ENCODE measurements around the gene CRAMP1.
A peak's percentile ranks its signal among the peaks of the same experiment; 100 is the strongest.
"Not testable (repeated sequence)": the region's sequence is repeated elsewhere in the genome, so short reads cannot be mapped to it uniquely, and the experiment has no call there.

CRAMP1 gene

DNA sequence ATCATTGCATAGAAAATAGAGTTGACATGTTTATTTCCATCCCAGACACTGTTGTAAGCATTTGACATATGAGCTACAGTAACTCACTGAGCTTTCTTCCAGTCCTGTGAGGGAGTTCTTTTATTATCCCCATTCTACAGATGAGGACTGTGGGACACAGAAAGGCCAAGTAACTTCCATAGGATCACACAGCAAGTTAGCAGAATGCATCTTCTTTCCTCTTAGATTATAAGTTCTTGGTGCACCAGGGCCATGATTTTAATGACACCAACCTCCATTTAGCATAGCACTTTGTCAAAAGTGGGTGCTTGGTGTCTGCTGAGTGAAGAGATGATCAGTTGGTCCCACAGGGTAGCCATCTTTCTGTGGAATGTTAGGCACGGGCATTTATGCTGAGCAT, 78.7 kb downstream of the CRAMP1 start:
- no peak for DNase-seq

- DNase-seq = no peak
Measured at GRCh38 chr16:1691276-1691675, 79.1 kb downstream of the CRAMP1 start.

GRCh38 chr16:1691956-1692355, 79.8 kb downstream of the CRAMP1 start:
- no peak for DNase-seq

- no peak for DNase-seq
Measured at GRCh38 chr16:1696863-1697262, 84.7 kb downstream of the CRAMP1 start.

- no peak for DNase-seq
Measured at GRCh38 chr16:1698680-1699079, 86.5 kb downstream of the CRAMP1 start.

DNA sequence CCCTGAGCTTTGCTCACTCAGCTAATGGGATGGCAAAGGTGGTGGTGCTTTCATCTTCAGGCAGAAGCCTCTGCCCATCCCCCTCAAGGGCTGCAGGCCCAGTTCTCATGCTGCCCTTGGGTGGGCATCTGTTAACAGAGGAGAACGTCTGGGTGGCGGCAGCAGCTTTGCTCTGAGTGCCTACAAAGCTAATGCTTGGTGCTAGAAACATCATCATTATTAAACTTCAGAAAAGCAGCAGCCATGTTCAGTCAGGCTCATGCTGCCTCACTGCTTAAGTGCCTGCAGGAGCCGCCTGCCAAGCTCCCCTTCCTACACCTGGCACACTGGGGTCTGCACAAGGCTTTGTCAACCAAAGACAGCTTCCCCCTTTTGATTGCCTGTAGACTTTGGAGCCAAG, 88.1 kb downstream of the CRAMP1 start:
- no peak for DNase-seq

- no peak for DNase-seq
Measured at GRCh38 chr16:1701216-1701878, 89.2 kb downstream of the CRAMP1 start.

DNA sequence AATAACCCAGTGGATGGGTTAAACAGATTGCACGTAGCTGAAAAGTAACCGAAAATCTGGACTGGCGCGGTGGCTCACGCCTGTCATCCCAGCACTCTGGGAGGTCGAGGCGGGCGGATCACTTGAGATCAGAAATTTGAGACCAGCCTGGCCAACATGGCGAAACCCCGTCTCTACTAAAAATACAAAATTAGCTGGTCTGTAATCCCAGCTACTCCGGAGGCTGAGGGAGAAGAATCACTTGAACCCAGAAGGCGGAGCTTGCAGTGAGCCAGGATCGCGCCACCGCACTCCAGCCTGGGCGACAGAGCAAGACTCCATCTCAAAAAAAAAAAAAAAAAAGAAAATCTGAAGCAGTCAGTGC, 93.1 kb downstream of the CRAMP1 start:
- peak in 2 of 6 experiments; percentile 26 to 57 for DNase-seq

- DNase-seq = peak; percentile 87 to 98 (median 94)
Measured at GRCh38 chr16:1705688-1706385, 93.7 kb downstream of the CRAMP1 start, which contains the start of gene MAPK8IP3. MAPK8IP3 (plus strand) TSS chr16:1706195; CDS start chr16:1706340, 145 bp downstream.

DNA sequence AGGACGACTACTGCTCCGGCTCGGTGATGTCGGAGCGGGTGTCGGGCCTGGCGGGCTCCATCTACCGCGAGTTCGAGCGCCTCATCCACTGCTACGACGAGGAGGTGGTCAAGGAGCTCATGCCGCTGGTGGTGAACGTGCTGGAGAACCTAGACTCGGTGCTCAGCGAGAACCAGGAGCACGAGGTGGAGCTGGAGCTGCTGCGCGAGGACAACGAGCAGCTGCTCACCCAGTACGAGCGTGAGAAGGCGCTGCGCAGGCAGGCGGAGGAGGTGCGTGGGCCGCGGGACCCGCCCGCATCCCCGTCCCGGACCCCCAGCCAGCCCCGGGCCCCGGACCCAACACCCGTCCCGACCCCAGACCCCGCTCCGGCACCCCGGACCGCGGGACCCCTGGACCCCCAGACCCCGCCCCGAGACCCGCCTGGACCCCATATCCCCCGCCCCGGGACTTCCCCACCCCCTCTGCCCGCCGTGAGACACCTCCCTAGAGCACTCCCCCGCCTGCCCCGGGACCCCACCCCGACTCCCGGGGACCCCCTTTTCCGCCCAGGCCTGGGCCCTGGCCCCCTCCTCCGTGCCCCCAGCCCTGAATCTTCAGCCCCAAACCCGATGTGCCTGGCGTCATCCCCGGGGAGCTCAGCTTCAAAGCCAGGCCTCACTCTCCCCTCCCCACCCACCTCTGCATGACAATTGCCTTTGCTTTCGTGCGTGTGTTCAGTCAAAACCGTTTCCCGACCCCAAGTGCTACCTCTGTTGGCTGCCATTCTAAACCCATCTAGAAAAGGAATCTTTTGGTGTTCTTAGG, 94.4 kb downstream of the CRAMP1 start:
- DNase-seq = peak; percentile 15 to 56 (median 44)

DNA sequence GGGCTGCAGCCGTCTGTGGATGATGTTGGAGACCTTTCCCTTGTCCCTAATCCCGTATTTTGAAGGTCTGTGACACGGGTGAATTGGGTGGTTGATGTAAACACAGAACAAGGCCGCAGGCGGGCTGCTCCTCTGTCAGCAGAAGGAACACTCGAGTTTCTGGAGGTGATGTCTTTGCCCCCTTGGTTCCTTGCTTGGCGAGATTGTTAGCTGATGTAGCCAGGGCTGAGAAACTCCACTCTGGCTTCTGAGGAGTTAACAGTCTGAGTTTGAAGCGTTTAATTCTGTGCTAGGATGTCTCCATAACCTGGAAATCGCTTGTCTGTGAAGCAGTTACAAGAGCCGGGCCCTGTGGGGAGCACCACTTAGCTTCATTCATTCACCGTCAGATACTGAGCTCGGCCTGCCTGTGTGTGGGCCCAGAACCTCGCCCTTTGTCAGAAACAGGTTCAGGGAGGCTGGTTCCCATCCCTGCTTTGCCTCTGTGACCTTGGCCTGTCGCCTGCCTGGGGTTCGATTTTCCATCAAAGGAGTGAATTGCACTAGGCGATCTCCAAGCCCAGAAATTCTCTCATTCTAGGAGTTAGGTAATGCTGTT, 95.1 kb downstream of the CRAMP1 start:
- DNase-seq = peak in 1 of 6 experiments; percentile 56

DNA sequence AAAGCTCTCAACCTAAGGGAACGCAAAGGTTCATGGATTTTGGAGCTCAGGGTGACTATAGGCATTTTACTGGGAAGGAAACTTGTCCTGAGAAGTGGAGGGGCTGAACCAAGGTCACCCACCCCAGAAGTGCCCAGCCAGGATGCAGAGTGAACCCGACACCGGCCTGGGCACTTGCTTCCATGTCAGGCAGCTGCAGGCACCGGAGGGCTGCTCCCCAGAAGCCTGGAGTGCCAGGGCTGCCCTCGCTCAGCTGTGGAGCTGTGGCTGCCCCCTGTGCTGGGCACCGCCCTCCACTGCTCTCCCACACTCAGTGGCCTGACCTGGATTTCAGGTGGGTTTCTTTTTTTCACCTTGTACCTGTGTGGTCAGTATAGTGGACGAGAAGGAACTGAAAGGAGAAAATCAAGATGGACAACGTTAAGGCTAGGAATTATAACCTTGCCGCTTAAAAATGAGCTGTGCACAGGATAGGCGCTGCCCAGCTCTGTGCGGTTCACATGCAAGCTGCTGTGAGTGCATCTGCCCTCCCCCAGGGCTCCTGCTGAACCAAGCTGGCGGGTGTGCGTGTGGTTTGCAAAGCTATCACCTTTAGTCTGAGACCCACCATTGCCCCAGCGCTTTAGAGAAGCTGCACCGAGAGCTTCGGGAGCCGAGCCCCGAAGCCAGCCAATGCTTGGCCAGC, 96.1 kb downstream of the CRAMP1 start:
- DNase-seq = no peak

DNA sequence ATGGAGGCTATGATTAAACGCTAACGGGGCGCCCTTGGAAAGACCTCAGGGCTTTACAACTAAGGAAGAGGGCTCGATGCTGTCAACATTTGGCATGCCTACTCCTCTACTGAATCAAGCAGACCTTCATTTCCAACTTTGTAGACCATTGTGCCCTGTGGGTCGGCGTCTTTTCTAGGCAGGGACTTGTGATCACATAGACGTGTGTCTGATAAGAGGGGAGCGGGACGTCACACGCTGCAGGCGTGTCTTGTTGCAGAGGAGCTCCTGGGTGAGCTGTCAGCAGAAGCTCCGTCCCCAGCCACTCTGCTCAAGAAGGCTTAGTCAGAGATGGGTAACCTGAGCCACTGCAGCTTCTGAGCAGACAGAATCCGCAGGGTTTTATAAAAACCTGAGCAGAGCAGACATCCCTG, 96.6 kb downstream of the CRAMP1 start:
- no peak for DNase-seq

DNA sequence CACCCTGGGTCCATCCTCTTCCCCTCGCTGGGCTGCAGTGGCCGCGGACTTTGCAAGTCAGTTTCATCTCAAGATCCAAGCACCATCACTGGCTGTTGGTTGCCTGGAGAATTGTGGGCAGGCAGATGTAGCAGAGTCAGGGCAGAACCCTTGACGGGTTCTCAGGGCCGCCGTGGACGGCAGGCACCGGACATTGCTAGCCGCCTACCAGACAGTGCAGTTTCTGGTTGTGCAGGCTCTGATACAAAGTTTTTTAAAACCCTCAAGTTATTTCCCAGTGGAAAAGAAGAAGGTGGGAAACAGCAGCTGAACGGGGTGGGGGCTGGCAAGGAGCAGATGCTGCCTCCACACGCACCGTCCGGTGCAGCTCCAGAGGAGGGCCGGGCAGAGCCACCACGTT, 97.2 kb downstream of the CRAMP1 start:
- no peak for DNase-seq

DNA sequence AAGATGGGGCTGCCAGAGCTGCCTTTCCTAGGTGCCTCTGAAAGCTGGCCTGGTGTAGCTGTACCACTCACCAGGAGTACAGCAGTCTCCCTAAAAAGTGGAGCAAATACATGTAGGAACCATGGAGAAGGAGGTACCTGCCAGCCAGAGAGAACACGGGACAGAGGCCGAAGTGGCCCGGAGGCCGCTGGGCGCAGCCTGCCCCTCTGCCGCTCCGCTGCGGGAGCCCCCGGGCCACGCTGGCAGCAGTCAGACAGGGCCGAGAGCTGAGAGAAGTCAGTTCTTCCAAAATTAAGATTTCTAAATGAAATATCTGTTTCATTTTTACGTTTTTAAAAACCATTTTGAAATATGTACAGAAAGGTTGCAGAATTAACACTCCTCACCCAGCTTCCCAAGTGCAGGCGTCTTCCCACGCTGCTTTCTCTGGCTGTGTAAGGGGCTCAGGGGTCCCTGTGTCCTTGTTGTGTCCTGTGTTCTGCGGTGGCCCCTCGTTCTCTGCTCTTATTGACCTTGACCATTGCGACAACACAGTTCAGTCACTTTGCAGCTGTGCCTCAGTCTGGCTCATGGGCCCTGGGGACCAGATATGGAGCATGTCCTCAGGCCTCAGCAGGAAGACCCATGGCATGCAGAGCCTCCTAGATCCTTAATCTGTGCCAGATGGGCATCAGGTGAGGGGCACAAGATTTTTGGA, 98.8 kb downstream of the CRAMP1 start:
- DNase-seq = no peak

DNA sequence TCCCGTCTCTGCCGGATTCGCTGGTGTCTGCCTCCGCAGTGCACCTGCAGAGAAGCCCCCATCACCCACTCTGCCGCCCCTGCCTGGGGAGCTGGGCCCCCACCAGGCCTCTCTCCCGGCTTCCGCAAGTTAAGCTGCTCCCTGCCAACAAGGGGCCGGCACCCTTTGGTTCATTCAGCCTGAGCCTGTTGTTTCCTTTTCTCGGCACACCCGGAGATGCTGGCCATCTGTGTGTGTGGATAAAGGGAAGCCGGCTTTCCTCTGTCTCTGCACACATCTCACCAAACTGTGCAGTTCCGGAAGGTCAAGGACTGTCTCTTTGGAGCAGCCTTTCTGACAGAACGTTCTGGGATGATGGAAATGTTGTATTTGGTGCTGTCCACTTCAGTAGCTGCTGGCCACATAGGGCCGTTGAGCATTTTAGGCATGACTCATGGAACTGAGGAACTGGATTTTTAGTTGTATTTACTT, 100.7 kb downstream of the CRAMP1 start:
- DNase-seq = no peak

GRCh38 chr16:1713331-1713730, 101.2 kb downstream of the CRAMP1 start:
- no peak for DNase-seq

DNA sequence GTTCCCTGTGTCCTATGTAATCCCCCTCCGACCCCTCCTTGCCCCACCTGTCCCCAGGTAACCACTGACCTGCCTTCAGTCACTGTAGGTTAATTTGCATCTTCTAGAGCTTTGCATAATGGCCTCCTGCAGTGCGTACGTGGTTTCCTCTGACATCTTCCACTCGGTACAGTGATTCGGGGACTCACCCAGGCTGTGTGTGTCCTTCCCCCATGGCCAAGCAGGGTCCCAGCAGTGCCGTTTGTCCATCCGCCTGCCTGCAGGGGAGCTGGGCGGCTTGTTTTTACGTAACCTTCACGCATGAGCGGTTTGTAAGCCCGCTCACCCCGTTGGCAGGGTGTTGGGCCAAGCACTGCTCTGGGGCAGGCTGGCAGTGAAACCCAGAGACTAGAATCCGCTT, 101.8 kb downstream of the CRAMP1 start:
- DNase-seq = no peak

- no peak for DNase-seq
Measured at GRCh38 chr16:1715220-1715619, 103.1 kb downstream of the CRAMP1 start.

- not testable (repeated sequence) for DNase-seq
Measured at GRCh38 chr16:1718236-1718635, 106.1 kb downstream of the CRAMP1 start.

DNA sequence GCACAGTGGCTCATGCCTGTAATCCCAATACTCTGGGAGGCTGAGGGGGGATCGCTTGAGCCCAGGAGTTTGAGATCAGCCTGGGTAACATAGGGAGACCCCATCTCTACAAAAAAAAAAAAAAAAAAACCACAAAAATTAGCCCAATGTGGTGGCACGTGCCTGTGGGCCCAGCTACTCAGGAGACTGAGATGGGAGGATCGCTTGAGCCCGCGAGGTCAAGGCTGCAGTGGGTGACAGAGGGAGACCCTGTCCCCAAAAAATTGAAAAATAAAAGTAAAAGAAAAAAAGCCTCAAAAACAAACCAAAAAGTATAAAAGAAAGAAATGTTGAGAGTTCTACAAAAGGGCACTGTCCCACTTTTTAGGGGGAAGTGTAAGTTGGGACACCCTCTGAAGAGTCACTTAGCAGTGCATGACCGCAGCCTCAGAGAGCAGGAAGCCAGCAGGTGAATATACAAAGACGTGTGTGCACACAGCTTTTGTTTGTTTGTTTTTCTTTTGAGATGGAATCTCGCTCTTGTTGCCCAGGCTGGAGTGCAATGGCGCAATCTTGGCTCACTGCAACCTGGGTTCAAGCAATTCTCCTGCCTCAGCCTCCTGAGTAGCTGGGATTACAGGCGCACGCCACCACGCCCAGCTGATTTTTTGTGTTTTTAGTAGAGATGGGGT, 107.5 kb downstream of the CRAMP1 start:
- peak in 1 of 6 experiments; percentile 15 for DNase-seq
